MM.1S (cell line): Measurements from ENCODE around the gene XPR1.

Experiments used
- DNase-seq: peaks from one replicate; pipeline ENCODE4 v3.0.0-alpha.2; 2015
- H2AFZ ChIP-seq: fragments of 300-600 bp; sonication (generic); 2 replicates; pipeline ENCODE4 v1.6.0; 2016; ENCODE audit warnings: antibody characterized with exemption, low read length
- H3F3A ChIP-seq: fragments of 300-600 bp; sonication (generic); 2 replicates; pipeline ENCODE4 v1.6.1; 2016; ENCODE audit warnings: mild to moderate bottlenecking, antibody characterized with exemption, low read length, moderate library complexity, mixed read lengths; ENCODE audit not compliant: insufficient read depth
- H3K27ac ChIP-seq: fragments of 300-600 bp; sonication (generic); 2 replicates; pipeline ENCODE4 v1.5.1; 2016; ENCODE audit warnings: mild to moderate bottlenecking, low read length
- H3K27me3 ChIP-seq: fragments of 300-600 bp; sonication (generic); replicated peaks from 2 replicates; pipeline ENCODE4 v1.6.0; 2016; ENCODE audit warnings: low read length; ENCODE audit not compliant: insufficient read depth
- H3K36me3 ChIP-seq: fragments of 300-600 bp; sonication (generic); replicated peaks from 2 replicates; pipeline ENCODE4 v1.6.1; 2016; ENCODE audit warnings: mild to moderate bottlenecking, low read length, mixed read lengths; ENCODE audit not compliant: insufficient read depth
- H3K4me1 ChIP-seq: fragments of 300-600 bp; sonication (generic); 2 replicates; pipeline ENCODE4 v1.6.1; 2016; ENCODE audit warnings: low read length, mixed read lengths
- H3K4me2 ChIP-seq: fragments of 300-600 bp; sonication (generic); 2 replicates; pipeline ENCODE4 v1.6.0; 2016; ENCODE audit warnings: low read depth, low read length
- H3K4me3 ChIP-seq: fragments of 300-600 bp; sonication (generic); 2 replicates; pipeline ENCODE4 v1.5.1; 2016; ENCODE audit warnings: low read length, mixed read lengths
- H3K79me2 ChIP-seq: fragments of 300-600 bp; sonication (generic); 2 replicates; pipeline ENCODE4 v1.6.1; 2016; ENCODE audit warnings: mixed run types, low read length, mixed read lengths
- H3K9ac ChIP-seq: fragments of 300-600 bp; sonication (generic); 2 replicates; pipeline ENCODE4 v1.6.1; 2016; ENCODE audit warnings: low read length, mixed read lengths
- H3K9me2 ChIP-seq: fragments of 300-600 bp; sonication (generic); replicated peaks from 2 replicates; pipeline ENCODE4 v1.6.1; 2016; ENCODE audit warnings: mild to moderate bottlenecking, low read length, mixed read lengths; ENCODE audit not compliant: insufficient read depth
- H3K9me3 ChIP-seq: fragments of 300-600 bp; sonication (generic); replicated peaks from 2 replicates; pipeline ENCODE4 v1.6.1; 2016; ENCODE audit warnings: mild to moderate bottlenecking, low read length, mixed read lengths; ENCODE audit not compliant: insufficient read depth
- H4K20me1 ChIP-seq: fragments of 300-600 bp; sonication (generic); 2 replicates; pipeline ENCODE4 v1.6.1; 2016; ENCODE audit warnings: mild to moderate bottlenecking, low read length, moderate library complexity, mixed read lengths; ENCODE audit not compliant: insufficient read depth
- CTCF ChIP-seq: fragments of 300-600 bp; sonication (generic); IDR thresholded peaks from 2 replicates; pipeline ENCODE4 v1.5.1; 2016; ENCODE audit warnings: antibody characterized with exemption, low read length, mixed read lengths
- EZH2 ChIP-seq: fragments of 300-600 bp; sonication (generic); optimal IDR thresholded peaks from 2 replicates; pipeline ENCODE3; 2017; ENCODE audit warnings: low read depth, mild to moderate bottlenecking, antibody characterized with exemption, low read length, mixed read lengths
- EZH2phosphoT487 ChIP-seq: fragments of 300-600 bp; sonication (generic); IDR thresholded peaks from 2 replicates; pipeline ENCODE4 v1.6.1; 2018; ENCODE audit warnings: antibody characterized with exemption, low read length

Gene XPR1

GRCh38 chr1:180745098-180745497 is 113.3 kb downstream of the XPR1 start:
- H3K27ac ChIP-seq: no peak overlapping the region
- no peak for TF ChIP-seq CTCF
- no peak for TF ChIP-seq EZH2
- TF ChIP-seq EZH2phosphoT487: no peak
- H3K4me1 ChIP-seq: no peaks in the 10 kb centered on the region
- H2AFZ ChIP-seq: no peak overlapping the region
- H3K9me2 ChIP-seq: no peaks in the 10 kb centered on the region
- no peak overlapping the region for H3K4me2 ChIP-seq
- H3K4me3 ChIP-seq: no peak overlapping the region
- H3K9me3 ChIP-seq: no peaks in the 10 kb centered on the region
- no peaks in the 10 kb centered on the region for H3K27me3 ChIP-seq
- H3K79me2 ChIP-seq: no peaks in the 10 kb centered on the region
- H3K9ac ChIP-seq: no peak overlapping the region
- H3F3A ChIP-seq: no peaks in the 10 kb centered on the region
- DNase-seq: no peak
- H3K36me3 ChIP-seq: no peaks in the 10 kb centered on the region
- H4K20me1 ChIP-seq: no peaks in the 10 kb centered on the region

- Histone ChIP-seq H3K9ac (no peak overlapping the region), H3K36me3 (no peaks in the 10 kb centered on the region), H3K4me2 (no peak overlapping the region), H3K9me3 (no peaks in the 10 kb centered on the region), H3K27me3 (no peaks in the 10 kb centered on the region), H3K79me2 (no peaks in the 10 kb centered on the region), H3K27ac (no peak overlapping the region), H3K4me3 (no peak overlapping the region), H3K4me1 (no peaks in the 10 kb centered on the region), H3K9me2 (no peaks in the 10 kb centered on the region), H4K20me1 (no peaks in the 10 kb centered on the region), H2AFZ (no peak overlapping the region), H3F3A (no peaks in the 10 kb centered on the region)
- DNase-seq: no peak
- TF ChIP-seq EZH2: no peak
- no peak for TF ChIP-seq EZH2phosphoT487
- no peak for TF ChIP-seq CTCF
Measured at GRCh38 chr1:180751921-180752320, 120.1 kb downstream of the XPR1 start.

GRCh38 chr1:180754453-180754852 is 122.6 kb downstream of the XPR1 start:
- Histone ChIP-seq H3K79me2 (no peaks in the 10 kb centered on the region), H4K20me1 (no peaks in the 10 kb centered on the region), H3K36me3 (no peaks in the 10 kb centered on the region), H3K9me2 (no peaks in the 10 kb centered on the region), H3K4me1 (no peaks in the 10 kb centered on the region), H3K9me3 (no peaks in the 10 kb centered on the region), H3K27ac (no peak overlapping the region), H3K27me3 (no peaks in the 10 kb centered on the region), H3K4me2 (no peak overlapping the region), H2AFZ (no peak overlapping the region), H3F3A (no peaks in the 10 kb centered on the region), H3K9ac (no peak overlapping the region), H3K4me3 (no peak overlapping the region)
- TF ChIP-seq CTCF (no peak), EZH2phosphoT487 (no peak), EZH2 (no peak)
- DNase-seq: no peak

- Histone ChIP-seq H3K79me2 (no peaks in the 10 kb centered on the region), H3K4me1 (no peaks in the 10 kb centered on the region), H4K20me1 (no peaks in the 10 kb centered on the region), H3K27me3 (no peaks in the 10 kb centered on the region), H3K9me3 (no peaks in the 10 kb centered on the region), H3F3A (no peaks in the 10 kb centered on the region), H3K9ac (no peak overlapping the region), H2AFZ (no peak overlapping the region), H3K36me3 (no peaks in the 10 kb centered on the region), H3K4me3 (no peak overlapping the region), H3K27ac (no peak overlapping the region), H3K9me2 (no peaks in the 10 kb centered on the region), H3K4me2 (no peak overlapping the region)
- DNase-seq: no peak
- no peak for TF ChIP-seq EZH2
- no peak for TF ChIP-seq CTCF
- no peak for TF ChIP-seq EZH2phosphoT487
Measured at GRCh38 chr1:180757657-180758056, 125.8 kb downstream of the XPR1 start.
